GM19397 (cell line): ENCODE measurements around the gene PYDC1.
"Not testable (repeated sequence)": the region's sequence is repeated elsewhere in the genome, so short reads cannot be mapped to it uniquely, and the experiment has no call there.

Experiments used
- ATAC-seq: cut with Tn5 transposase; IDR thresholded peaks from one replicate; pipeline ENCODE4 v1.9.1; 2021; ENCODE audit warnings: mild to moderate bottlenecking, moderate library complexity; ENCODE audit not compliant: unreplicated experiment

The PYDC1 gene

DNA sequence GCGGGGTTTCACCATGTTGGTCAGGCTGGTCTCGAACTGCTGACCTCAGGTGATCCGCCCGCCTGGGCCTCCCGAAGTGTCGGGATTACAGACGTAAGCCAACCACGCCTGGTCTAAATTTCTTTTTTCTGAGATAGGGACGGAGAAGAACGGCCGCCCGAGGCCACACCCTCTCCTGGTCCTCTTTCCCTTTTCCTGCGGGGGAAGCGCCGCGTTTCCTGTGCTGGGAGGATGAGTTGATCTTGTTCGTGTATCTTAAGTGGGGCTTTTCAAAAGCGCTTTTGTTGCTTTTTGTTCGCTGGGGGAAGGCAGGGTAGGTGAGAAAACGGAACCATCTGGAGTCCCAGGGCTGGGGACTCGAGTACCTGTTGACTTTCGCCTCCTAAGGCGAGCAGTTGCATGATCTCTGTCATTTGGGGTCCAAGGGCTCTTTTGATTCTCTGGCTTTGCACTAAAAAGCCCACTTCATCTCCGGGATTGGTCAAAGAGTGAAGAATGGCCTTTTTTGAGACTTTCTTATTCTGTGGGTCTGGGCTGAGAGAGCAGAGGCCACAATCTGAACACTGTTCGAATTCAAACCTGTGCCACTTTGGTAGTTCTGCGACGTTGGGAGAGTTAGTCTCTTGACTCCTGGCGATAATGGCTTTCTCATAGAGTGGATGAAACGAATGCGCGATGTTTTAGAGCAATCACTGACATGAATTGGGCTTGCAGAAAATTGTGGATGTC is 35.7 kb downstream of the PYDC1 start:
- ATAC-seq: no peak

DNA sequence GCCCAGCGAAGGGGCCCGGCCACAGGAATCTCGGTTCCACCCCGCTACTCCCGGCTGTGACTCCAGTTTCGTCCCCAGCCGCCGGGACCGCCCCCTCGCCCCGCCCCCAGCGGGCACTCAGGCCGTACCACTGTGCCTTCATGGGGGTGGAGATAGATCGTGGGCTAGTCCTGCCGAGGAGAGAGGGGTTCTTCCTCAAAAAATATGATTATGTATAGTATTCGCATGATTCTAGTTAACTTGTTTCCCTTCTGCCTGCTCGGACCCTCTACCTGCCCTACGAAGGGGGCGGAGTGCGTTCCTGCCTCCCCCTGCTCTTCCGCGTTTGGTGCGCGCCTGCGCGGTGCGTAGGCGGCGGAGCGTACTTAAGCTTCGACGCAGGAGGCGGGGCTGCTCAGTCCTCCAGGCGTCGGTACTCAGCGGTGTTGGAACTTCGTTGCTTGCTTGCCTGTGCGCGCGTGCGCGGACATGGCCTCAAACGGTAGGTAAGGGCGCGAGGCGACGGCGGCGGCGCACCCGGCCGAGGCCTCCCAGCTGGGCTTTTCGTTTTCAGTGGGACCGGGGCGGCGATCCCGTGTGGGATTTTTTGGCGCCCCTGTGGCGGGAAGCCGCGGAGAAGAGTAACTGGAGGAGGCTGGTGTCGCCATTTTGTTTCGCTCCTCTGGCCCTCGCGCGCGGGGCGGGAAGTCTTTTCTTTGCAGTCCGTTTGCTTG is 37.0 kb downstream of the PYDC1 start, which contains the start of gene FUS:
Gene FUS, plus strand, starts transcription at position 393 of the 713 bp plus-strand sequence. Its CDS starts 76 bp downstream, at position 469.
- peak; percentile 58 for ATAC-seq

DNA sequence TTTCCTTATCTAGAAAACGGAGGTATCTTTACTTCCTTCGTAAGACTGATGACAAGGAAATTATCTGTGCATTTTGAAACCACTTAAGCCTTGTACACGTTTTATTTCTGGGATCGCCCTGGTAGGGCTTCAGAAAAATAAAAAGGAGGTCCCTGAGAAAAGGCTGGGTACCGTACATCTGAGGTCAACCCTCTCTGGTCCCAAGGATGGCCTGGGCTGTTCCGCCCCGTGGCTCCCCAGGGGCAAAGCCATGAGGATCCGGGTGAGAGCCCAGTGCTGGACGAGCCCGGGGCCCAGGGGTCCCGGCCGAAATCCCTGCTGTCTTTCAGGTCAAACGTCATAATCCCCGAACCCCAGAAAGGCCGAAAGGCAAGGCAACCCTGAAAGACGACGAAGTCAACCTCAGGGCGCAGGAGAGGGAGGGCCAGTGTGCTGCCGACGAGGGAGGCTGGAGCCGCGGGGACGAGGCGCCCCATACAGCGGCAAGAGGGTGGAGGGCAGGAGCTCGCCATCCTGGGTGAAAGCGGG is 37.7 kb downstream of the PYDC1 start:
- ATAC-seq: no peak

DNA sequence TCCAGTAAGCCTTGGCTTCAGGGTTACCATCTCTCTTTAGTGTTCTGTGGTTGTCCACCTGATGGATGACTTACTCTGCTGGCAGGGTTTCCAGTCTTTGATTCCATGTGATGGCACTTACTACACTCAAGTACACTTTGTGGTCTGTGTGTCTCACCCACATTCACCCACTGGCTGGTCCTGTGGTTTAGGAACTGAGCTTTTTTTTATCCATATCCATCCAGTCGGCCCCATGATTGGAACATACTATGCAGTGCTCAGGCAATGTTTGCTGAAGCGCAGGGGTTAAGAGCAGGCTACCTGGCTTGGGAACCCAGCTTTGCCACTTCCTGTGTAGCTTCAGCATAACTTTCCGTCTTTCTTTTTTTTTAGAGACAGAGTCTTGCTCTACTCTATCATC is 39.8 kb downstream of the PYDC1 start:
- ATAC-seq: no peak

DNA sequence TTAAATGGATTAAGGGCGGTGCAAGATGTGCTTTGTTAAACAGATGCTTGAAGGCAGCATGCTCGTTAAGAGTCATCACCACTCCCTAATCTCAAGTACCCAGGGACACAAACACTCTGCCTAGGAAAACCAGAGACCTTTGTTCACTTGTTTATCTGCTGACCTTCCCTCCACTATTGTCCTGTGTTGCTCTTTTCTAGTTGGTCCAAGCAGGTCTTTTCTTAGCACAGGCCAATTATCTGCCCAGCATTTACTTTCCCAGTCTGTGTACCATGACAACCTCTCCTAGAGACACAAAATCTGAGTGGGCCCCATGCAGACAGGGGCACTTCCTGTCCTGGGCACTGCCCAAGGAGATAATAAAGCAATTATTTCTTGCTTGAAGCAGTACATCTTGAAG is 46.9 kb downstream of the PYDC1 start:
- ATAC-seq: not testable (repeated sequence)

DNA sequence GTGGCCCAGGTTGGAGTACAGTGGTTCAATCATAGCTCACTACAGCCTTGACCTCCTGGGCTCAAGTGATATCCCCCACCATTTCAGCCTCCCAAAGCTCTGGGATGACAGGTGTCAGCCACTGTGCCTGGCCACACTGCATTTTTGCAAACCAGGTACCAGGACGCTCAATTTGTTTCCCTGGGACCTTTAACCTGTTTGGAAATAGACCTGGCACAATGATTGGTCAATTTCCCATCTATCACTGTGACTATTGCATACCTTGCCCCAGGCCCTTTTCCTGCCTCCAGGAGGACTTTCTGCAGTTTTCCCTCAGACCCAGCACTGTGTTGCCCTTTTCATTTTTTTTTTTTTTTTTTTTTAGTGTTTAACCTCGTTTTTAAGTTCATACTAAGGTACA is 48.1 kb downstream of the PYDC1 start:
- no peak for ATAC-seq

DNA sequence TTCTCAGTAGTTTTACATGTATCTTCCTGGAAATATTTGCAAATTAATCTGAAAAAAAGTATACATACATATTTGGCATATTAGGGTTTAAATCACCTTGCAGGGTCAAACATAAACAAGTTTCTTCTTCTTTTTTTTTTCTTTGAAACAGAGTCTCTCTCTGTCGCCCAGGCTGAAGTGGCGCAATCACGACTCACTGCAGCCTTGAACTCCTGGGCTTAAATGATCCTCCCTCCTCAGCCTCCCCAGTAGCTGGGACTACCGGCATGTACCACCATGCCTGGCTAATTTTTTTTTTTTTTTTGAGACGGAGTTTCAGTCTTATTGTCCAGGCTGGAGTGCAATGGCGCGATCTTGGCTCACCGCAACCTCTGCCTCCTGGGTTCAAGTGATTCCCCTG is 49.6 kb downstream of the PYDC1 start:
- no peak for ATAC-seq
